Frontal cortex (tissue), 4 donors: ENCODE data around the gene E2F8. TPM values are rescaled to one million over a fixed set of nuclear protein-coding genes. Genes with fewer than 3 reads are reported as not detected.

Source experiments
- DNase-seq, 2 donors: peaks; one replicate each; pipeline ENCODE4 v3.0.0; 2012; ENCODE audit warnings: low spot score in 2 of 2
- FAIRE-seq: peaks from 2 replicates; lab custom pipeline; 2012; peaks lifted over from hg19 to GRCh38; lab: Jason Lieb, UNC
- total RNA-seq: library from RNA; depleted of rRNA; stranded (reverse); fragments of >200 nt; gene quantifications from one replicate; pipeline ENCODE4 v1.2.3, GENCODE V29; 2014
- donor health status: control.
- donor health status: control.
- donor health status: control.

E2F8 gene
- total RNA-seq, 1 donor from 2014 or later: 0.41 TPM

DNA sequence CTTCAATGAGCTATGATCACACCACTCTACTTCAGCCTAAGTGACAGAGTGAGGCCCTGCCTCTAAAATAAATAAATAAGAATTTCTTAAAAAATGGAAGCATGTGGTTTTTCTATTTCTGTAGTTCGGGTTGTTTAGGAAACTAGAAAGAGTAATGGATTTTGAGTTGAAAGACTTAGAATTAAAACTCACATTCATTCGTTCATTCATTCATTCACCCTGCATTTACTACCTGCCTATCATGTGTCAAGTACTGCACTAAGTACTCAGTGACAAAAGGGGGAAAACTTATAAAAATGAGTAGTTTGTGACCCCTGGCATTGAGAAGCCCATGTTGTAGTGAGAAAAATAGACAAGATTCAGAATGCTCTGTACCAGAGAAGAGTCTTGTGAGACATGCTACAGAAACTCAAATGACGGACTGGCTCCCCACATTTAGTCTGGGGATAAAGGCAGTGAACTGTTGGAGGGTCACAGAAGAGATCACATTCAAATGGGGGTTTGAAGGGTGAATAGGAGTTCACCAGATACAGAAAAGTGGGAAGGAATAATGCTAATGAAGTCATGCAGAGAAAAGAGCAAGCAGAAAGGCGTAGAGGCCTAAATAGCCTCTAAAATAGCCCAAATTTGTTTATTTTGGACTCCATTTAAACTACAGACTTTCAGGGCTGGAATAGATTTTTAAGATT is 46.0 kb downstream of the E2F8 start:
- FAIRE-seq (no peak), DNase-seq (no peak)

DNA sequence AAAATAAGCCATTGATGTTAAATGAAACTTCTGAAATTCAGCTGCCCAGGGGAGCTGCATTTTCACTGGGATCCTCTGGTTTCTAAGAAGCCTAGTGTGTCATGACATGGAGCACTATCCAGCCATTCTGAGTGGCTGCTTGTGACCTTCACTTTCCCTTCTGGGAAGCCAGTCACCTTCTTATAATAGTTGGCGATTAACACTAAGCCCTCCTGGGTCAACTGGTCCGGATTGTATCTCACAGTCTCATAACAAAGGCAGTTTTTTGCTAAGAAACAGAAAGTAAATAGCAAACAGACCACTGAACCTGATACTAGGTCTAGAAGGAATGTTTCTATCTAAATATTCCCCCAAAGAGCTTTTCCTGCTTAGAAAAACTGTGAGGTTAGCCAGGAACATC is 46.8 kb downstream of the E2F8 start:
- DNase-seq: no peak
- FAIRE-seq: no peak

DNA sequence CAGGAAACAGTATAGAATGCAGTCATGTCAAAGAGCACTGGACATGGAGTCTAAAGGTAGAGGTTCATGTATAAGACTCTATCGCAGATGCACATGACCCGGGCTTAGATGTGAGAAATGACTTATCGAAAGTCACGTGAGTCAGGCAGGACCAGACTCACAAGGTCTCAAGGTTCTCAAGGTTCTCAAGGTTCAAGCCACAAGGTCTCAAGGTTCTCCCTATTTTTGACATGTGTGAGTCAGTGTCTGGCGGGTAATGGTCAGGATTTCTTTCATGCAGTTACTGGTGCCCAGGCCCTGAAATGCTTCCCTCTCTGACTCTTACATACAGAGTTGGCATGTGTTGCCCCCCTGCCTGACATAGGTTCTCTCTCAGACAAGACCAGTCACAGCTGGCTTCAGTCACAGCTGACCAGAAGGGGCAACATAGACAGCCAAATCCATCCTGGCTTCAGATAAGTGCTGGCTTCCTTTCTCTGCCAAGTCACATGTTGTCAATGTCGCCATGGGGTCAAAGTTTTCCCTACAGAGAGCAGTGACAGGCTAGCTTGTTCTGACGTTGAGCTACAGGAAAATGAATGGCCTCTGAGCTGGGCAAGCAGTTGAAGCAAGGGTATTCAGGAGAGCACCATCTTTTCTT is 49.1 kb downstream of the E2F8 start:
- DNase-seq (no peak), FAIRE-seq (no peak)

DNA sequence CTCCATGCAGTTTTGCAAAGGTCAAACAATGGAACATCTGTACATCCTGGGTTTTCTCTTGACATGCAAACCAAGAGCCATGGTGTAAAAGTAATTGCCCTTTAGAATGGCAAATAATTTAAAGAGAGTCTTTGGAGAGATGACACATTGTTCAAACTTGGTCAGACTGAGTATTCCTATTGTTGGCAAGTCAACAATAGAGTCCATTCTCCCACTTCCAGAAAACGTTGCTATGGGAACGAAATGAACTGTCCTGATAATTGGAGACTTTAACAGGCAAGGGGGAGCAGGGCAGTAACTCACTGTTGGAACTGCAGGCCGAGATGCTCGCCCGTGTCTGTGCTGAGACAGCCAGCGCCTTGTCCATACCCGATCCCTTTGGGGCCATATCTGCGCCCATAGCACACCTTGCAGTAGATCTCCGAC is 52.9 kb downstream of the E2F8 start:
- FAIRE-seq: peak; percentile 42
- DNase-seq: peak; percentile 32 to 40

DNA sequence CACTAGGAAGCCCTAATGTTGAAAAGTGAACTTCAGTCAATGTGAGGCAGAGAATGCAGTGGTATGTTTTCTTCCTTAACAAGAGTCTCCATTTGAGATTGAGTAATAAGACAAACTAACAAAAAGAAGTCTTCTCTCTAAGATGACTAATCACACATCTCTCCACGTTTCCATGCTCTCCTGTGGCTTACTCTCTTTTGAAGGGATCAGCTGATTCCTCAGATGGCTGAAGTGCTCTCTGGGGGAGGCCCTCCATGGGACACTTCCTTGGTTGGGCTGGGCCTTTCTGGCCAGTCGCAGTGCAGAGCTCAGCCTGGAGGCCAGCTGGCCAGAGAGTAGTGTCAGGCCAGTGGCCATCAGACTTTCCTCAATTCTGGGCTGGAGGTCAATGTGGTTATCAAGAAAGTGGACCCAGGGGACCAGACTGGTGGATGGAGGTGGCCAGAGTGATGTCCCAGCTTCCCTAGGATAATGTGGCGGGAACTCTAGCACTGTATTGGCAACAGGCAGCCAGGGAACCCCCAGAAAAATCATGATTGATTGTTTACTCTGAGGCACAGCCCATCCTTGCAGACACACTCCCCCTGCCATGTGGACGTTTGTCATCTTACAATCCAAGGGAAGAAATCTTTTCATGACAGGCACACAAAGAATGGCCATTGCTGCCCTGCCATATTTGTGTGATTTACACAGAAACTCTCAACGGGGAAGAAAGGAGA is 53.5 kb downstream of the E2F8 start:
- DNase-seq (no peak), FAIRE-seq (no peak)

DNA sequence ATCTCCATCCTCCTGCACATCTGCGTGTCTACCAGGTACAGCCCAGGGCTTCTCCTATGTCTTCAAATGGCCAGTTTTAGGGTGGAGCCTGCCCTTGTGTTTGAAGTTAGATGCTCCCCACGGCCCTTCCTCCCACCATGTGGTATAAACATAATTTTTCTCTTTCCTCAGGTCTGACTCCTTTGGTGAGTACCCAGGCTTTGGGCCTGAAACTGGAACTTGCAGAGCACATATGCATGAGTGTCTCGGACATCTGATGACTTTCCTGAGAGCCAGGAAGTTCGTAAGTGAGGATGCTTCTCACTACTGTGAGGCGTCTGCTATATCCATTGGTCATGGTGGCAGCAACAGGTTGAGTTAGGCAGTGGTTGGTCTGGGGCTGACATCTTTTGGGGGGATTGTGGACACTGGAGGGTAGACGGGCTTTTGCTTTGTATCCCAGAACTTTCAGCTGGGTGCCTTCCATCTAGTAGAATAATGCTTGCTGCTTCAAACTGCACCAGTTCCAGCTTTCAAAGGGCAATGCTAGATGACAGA is 55.2 kb downstream of the E2F8 start:
- DNase-seq (no peak), FAIRE-seq (no peak)

DNA sequence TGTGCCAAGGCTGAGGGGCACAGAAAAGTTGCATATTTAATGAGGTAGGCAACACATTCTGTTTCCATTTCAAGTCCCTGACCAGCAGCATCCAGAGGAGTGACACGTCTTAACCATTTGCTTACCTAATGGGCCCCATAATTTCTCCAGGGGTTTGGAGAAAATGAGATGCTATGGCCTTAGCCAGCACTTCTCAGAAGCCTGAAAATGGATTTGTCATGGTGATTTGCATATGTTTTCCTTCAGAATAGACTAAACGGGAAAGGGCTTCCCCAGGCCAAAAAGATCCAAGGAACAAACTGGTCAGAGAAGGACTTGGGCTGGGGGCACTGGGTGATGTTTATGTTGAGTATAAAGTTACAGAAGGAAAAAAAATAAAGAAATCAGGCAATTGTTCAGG is 55.7 kb downstream of the E2F8 start:
- FAIRE-seq (no peak), DNase-seq (no peak)

DNA sequence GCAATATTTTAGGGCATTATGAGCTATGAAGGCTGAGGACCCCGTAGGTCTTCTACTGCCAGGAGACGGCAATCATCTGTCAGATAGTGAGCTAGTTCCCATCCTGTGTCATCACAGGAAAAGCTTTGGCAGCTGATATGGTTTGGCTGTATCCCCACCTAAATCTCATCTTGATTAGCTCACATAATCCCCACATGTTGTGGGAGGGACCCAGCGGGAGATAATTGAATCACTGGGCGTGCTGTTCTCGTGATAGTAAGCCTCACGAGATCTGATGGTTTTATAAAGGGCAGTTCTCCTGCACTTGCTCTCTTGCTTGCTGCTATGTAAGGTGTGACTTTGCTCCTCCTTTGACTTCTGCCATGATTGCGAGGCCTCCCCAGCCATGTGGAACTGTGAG is 57.1 kb downstream of the E2F8 start:
- FAIRE-seq: no peak

DNA sequence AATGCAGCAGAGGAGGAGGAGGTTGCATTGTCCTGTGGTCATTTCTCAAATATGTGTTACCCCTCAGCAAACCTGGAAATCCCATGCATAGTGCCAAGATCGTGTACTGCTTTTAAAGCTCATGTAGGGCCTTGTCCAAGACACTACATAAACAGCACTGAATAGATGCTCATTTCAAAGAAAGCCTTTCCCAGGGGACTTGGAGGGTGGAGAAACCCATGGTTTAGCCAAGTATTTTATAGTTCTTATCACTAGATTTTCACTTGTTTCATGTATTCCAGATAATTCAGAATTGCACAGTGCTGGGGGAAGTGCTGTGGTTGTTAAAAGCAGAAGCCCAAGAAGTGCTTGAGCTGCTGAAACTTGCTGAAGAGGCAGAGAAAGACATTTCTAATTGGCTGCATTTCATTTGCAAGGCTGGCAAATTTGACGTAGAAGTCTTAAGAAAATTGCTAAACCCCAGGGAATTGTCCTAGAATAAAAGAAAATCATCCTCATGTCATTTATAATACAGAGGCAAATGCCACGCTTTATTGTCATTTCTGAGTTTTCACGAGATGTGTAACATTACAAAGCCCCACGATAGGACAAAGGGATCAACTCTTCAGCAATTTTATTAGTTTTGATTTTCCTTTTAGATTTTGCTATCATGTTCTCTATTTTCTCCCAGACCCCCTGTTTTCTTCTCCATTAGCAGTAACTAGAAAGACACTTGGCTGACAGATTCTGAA is 59.0 kb downstream of the E2F8 start:
- no peak for FAIRE-seq
- no peak for DNase-seq

More for the DNA sequence above, 57.1 kb downstream of the E2F8 start:
- DNase-seq: no peak

DNA sequence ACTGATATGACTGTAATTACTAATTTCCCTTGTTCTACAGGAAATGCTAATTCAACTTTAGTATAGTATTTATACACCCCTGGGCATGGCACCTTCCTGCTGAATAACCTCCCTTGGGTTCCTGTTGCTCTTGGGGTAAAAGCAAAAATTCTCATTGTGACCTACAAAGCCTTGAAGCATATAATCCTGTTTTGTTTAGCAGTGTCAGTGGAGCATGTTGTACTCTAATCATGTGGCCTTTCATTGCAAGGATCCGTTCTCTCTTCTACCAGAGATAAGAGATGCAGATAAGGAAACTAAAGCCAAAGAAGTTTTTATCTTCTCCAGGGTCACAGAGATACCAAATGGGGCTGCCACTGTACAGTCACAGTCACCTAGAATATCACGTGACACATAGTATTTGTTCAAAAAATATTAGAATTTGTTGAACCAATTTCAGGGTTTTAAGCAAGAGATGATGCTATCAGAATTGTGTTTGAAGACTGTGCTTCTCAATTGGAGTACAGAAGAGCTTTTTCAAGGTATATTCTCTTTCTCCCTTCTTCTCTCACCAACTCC is 64.0 kb downstream of the E2F8 start:
- DNase-seq (no peak), FAIRE-seq (no peak)

Other genes with a start within 250 kb of the E2F8 start
- not detected for gene MRGPRX2, start 180.2 kb downstream of the E2F8 start, total RNA-seq
- gene ZDHHC13, start 123.8 kb downstream of the E2F8 start, total RNA-seq: 44.8 TPM
- gene CSRP3, start 39.0 kb downstream of the E2F8 start, total RNA-seq: not detected